Measurements from ENCODE around the gene ARMC12.

GRCh38 chr6:35736982-35737412, at the start of gene ARMC12:
- TF ChIP-seq, protein P1, sequence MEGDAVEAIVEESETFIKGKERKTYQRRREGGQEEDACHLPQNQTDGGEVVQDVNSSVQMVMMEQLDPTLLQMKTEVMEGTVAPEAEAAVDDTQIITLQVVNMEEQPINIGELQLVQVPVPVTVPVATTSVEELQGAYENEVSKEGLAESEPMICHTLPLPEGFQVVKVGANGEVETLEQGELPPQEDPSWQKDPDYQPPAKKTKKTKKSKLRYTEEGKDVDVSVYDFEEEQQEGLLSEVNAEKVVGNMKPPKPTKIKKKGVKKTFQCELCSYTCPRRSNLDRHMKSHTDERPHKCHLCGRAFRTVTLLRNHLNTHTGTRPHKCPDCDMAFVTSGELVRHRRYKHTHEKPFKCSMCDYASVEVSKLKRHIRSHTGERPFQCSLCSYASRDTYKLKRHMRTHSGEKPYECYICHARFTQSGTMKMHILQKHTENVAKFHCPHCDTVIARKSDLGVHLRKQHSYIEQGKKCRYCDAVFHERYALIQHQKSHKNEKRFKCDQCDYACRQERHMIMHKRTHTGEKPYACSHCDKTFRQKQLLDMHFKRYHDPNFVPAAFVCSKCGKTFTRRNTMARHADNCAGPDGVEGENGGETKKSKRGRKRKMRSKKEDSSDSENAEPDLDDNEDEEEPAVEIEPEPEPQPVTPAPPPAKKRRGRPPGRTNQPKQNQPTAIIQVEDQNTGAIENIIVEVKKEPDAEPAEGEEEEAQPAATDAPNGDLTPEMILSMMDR (IDR thresholded peaks at IDR 0.05): no peak
- no peak for TF ChIP-seq POLR2A (IDR thresholded peaks at IDR 0.05)
